H1 (cell line): ENCODE measurements around the gene TFE3. TPM values are rescaled to one million over a fixed set of nuclear protein-coding genes. Genes with fewer than 3 reads are reported as not detected.

Experiments used
- CTCF ChIA-PET: fragments of 300-600 bp; sonication (Branson Sonifier 250); formaldehyde crosslinking; loops from one replicate; lab custom pipeline; 2021; ENCODE audit not compliant: partially characterized antibody; lab: Charles Lee
- POLR2A ChIA-PET: fragments of 300-600 bp; sonication (Branson Sonifier 250); formaldehyde crosslinking; loops from one replicate; lab custom pipeline; 2021; ENCODE audit warnings: inconsistent platforms; ENCODE audit not compliant: partially characterized antibody; lab: Charles Lee
- DNase-seq, 2 experiments: peaks; one replicate each; pipeline versions ENCODE4 v3.0.0 to v3.0.0-alpha.2; 2010 to 2022; ENCODE audit warnings: low spot score in 2 of 2, low read depth in 1 of 2, mixed read lengths in 1 of 2
- FAIRE-seq: peaks from 2 replicates; lab custom pipeline; 2011; peaks lifted over from hg19 to GRCh38; lab: Jason Lieb, UNC
- H2AFZ ChIP-seq: 2 replicates; pipeline ENCODE4 v1.8.1; 2012; ENCODE audit warnings: low read length, inconsistent platforms
- H2AK5ac ChIP-seq: 2 replicates; pipeline ENCODE4 v1.6.1; 2013; ENCODE audit warnings: low read depth, low read length
- H2BK120ac ChIP-seq: replicated peaks from 2 replicates; pipeline ENCODE3; 2013; ENCODE audit warnings: low read depth, low read length, inconsistent platforms
- H2BK12ac ChIP-seq: 2 replicates; pipeline ENCODE4 v1.6.1; 2013; ENCODE audit warnings: low read depth, low read length
- H2BK15ac ChIP-seq: 2 replicates; pipeline ENCODE4 v1.6.1; 2013; ENCODE audit warnings: low read length
- H2BK20ac ChIP-seq: 2 replicates; pipeline ENCODE4 v1.6.1; 2013; ENCODE audit warnings: low read length
- H2BK5ac ChIP-seq: 2 replicates; pipeline ENCODE4 v1.6.1; 2013; ENCODE audit warnings: low read depth, low read length
- H3K14ac ChIP-seq: 2 replicates; pipeline ENCODE4 v1.6.1; 2013; ENCODE audit warnings: inconsistent platforms; ENCODE audit not compliant: insufficient read length
- H3K18ac ChIP-seq: 2 replicates; pipeline ENCODE4 v1.6.1; 2013; ENCODE audit warnings: low read length; ENCODE audit errors: extremely low read depth
- H3K23ac ChIP-seq: 2 replicates; pipeline ENCODE4 v1.6.1; 2013; ENCODE audit warnings: inconsistent platforms; ENCODE audit not compliant: insufficient read length
- H3K23me2 ChIP-seq: 2 replicates; pipeline ENCODE4 v1.6.1; 2013; ENCODE audit warnings: low read depth, low read length
- H3K27ac ChIP-seq: 2 replicates; pipeline ENCODE4 v1.6.1; 2011; ENCODE audit warnings: low read depth, low read length, inconsistent platforms
- H3K27me3 ChIP-seq, 4 experiments: replicated peaks in 1 of 4; 1 replicate in 1 of 4; 2 replicates in 3 of 4; pipeline versions ENCODE4 v1.6.1 to v1.8.1; 2011 to 2013; ENCODE audit warnings: low read length in 3 of 4, mild to moderate bottlenecking in 3 of 4, inconsistent platforms in 2 of 4, mixed read lengths in 2 of 4, moderate library complexity in 1 of 4; ENCODE audit not compliant: control insufficient read depth in 3 of 4, insufficient read depth in 3 of 4; ENCODE audit errors: extremely low read depth in 1 of 4
- H3K36me3 ChIP-seq, 4 experiments: 2 replicates each; pipeline versions ENCODE4 v1.6.1 to v1.8.1; 2011 to 2013; ENCODE audit warnings: mild to moderate bottlenecking in 4 of 4, low read length in 3 of 4, moderate library complexity in 2 of 4, control low read depth in 1 of 4, inconsistent platforms in 1 of 4; ENCODE audit not compliant: insufficient read depth in 4 of 4, control insufficient read depth in 2 of 4
- H3K4ac ChIP-seq: replicated peaks from 2 replicates; pipeline ENCODE3; 2013; ENCODE audit warnings: low read length, low read depth, mixed read lengths, inconsistent platforms; ENCODE audit not compliant: insufficient read length
- H3K4me1 ChIP-seq, 4 experiments: replicated peaks in 1 of 4; 1 replicate in 1 of 4; 2 replicates in 3 of 4; pipeline versions ENCODE4 v1.6.1 to v1.8.1; 2011 to 2013; ENCODE audit warnings: low read length in 3 of 4, inconsistent platforms in 2 of 4, mixed read lengths in 1 of 4; ENCODE audit not compliant: insufficient read depth in 4 of 4, control insufficient read depth in 3 of 4
- H3K4me2 ChIP-seq, 2 experiments: 2 replicates each; pipeline versions ENCODE4 v1.6.1 to v1.8.1; 2011 to 2013; ENCODE audit warnings: low read depth in 2 of 2, low read length in 2 of 2, control low read depth in 1 of 2, inconsistent platforms in 1 of 2, mild to moderate bottlenecking in 1 of 2; ENCODE audit not compliant: insufficient read depth in 1 of 2
- H3K4me3 ChIP-seq, 4 experiments: fragments of 200-600, 300-600 bp in 1 of 4; sonication (generic), shearing (Covaris generic), sonication (Bioruptor Twin) in 1 of 4; 2 replicates each; pipeline versions ENCODE4 v1.5.1 to v1.8.1; 2011 to 2016; ENCODE audit warnings: low read length in 4 of 4, low read depth in 3 of 4, control low read depth in 2 of 4, inconsistent platforms in 2 of 4, mild to moderate bottlenecking in 2 of 4, mixed read lengths in 1 of 4, moderate library complexity in 1 of 4; ENCODE audit not compliant: insufficient read depth in 2 of 4; ENCODE audit errors: extremely low read depth in 1 of 4
- H3K56ac ChIP-seq: replicated peaks from 2 replicates; pipeline ENCODE3; 2013; ENCODE audit warnings: low read depth, mild to moderate bottlenecking, mixed read lengths, low read length, inconsistent platforms; ENCODE audit not compliant: insufficient read length
- H3K79me1 ChIP-seq: 2 replicates; pipeline ENCODE4 v1.6.1; 2013; ENCODE audit warnings: low read depth, low read length, control low read depth
- H3K79me2 ChIP-seq, 2 experiments: 2 replicates each; pipeline versions ENCODE4 v1.6.1 to v1.8.1; 2012 to 2013; ENCODE audit warnings: low read length in 2 of 2, mild to moderate bottlenecking in 2 of 2, inconsistent platforms in 1 of 2; ENCODE audit not compliant: insufficient read depth in 2 of 2, control insufficient read depth in 1 of 2
- H3K9ac ChIP-seq, 4 experiments: replicated peaks in 1 of 4; 1 replicate in 1 of 4; 2 replicates in 3 of 4; pipeline versions ENCODE4 v1.6.1 to v1.8.1; 2011 to 2013; ENCODE audit warnings: low read depth in 3 of 4, low read length in 3 of 4, control low read depth in 2 of 4, mild to moderate bottlenecking in 2 of 4, moderate library complexity in 2 of 4, inconsistent platforms in 1 of 4; ENCODE audit errors: extremely low read depth in 1 of 4
- H3K9me3 ChIP-seq, 2 experiments: 2 replicates each; pipeline versions ENCODE4 v1.6.1 to v1.8.1; 2012 to 2013; ENCODE audit warnings: mild to moderate bottlenecking in 2 of 2, moderate library complexity in 2 of 2, control low read depth in 1 of 2, inconsistent platforms in 1 of 2, low read depth in 1 of 2, low read length in 1 of 2, mixed read lengths in 1 of 2; ENCODE audit not compliant: insufficient read depth in 2 of 2
- H4K20me1 ChIP-seq, 2 experiments: replicated peaks in 1 of 2; 2 replicates each; pipeline versions ENCODE3 to v1.8.1; 2011 to 2013; ENCODE audit warnings: inconsistent platforms in 2 of 2, low read length in 2 of 2, mild to moderate bottlenecking in 1 of 2; ENCODE audit not compliant: insufficient read depth in 2 of 2, control insufficient read depth in 1 of 2
- H4K5ac ChIP-seq: 2 replicates; pipeline ENCODE4 v1.6.1; 2013; ENCODE audit warnings: low read length, low read depth, mixed read lengths, inconsistent platforms; ENCODE audit not compliant: insufficient read length
- H4K8ac ChIP-seq: 2 replicates; pipeline ENCODE4 v1.8.0; 2013; ENCODE audit warnings: mild to moderate bottlenecking, moderate library complexity, low read length, inconsistent platforms; ENCODE audit not compliant: insufficient read depth; ENCODE audit errors: extremely low read depth
- H4K91ac ChIP-seq: replicated peaks from 2 replicates; pipeline ENCODE3; 2013; ENCODE audit warnings: low read length, mixed read lengths, inconsistent platforms; ENCODE audit not compliant: insufficient read length
- HDAC6 ChIP-seq: IDR thresholded peaks from one replicate; pipeline ENCODE4 v1.7.1; 2012; ENCODE audit warnings: low read depth, mild to moderate bottlenecking, inconsistent platforms, low read length, moderate library complexity
- SAP30 ChIP-seq: fragments of 300-600 bp; sonication (generic); IDR thresholded peaks from 2 replicates; pipeline ENCODE4 v1.7.1; 2012; ENCODE audit warnings: low read length, moderate library complexity, mild to moderate bottlenecking, inconsistent platforms; ENCODE audit not compliant: insufficient read depth, insufficient replicate concordance
- SUZ12 ChIP-seq: fragments of 200-600 bp; sonication (generic); IDR thresholded peaks from 2 replicates; pipeline ENCODE4 v1.6.1; 2012; ENCODE audit warnings: mild to moderate bottlenecking, inconsistent platforms, low read length, moderate library complexity, mixed read lengths
- WGBS, 2 experiments: shearing (Covaris generic) in 1 of 2; methylation state at CpG; one replicate each; pipeline versions ENCODE4 v1.1.6 to v1.1.7; 2013 to 2015; ENCODE audit warnings: low lambda C conversion rate in 2 of 2, mixed read lengths in 2 of 2, inconsistent platforms in 1 of 2, low coverage in 1 of 2, missing lambda C conversion rate in 1 of 2; ENCODE audit not compliant: insufficient replicate concordance in 2 of 2, insufficient coverage in 1 of 2, insufficient read length in 1 of 2; ENCODE audit errors: extremely low coverage in 1 of 2, missing lambda C conversion rate in 1 of 2; 5-methylcytosine and 5-hydroxymethylcytosine counted together
- polyA plus RNA-seq, 7 experiments: library from polyadenylated mRNA; depleted of rRNA in 3 of 7; stranded (reverse) in 5 of 7; unstranded in 2 of 7; fragments of >200 nt in 5 of 7; fragments of 200-250 nt in 2 of 7; gene quantifications; 1 replicate in 5 of 7; 2 replicates in 1 of 7; 4 replicates in 1 of 7; pipeline versions ENCODE4 v1.2.1 to v1.2.3, GENCODE V29; 2011 to 2013; ENCODE audit warnings: missing spikeins in 2 of 7, mixed read lengths in 2 of 7
- total RNA-seq: library from RNA; stranded (reverse); fragmentation: NEBNext Ultra II Directional; extraction: Animal tissue kit (Norgen Biotek cat#: 25700); gene quantifications from 2 replicates; pipeline ENCODE4 v1.2.1, GENCODE V29; 2021

The TFE3 gene
- total and polyA plus RNA-seq, 2 of the 8 experiments (the other 6 are each of a cell fraction or from before 2014, with no cell fraction given) = 33.7 to 52.9 TPM

DNA sequence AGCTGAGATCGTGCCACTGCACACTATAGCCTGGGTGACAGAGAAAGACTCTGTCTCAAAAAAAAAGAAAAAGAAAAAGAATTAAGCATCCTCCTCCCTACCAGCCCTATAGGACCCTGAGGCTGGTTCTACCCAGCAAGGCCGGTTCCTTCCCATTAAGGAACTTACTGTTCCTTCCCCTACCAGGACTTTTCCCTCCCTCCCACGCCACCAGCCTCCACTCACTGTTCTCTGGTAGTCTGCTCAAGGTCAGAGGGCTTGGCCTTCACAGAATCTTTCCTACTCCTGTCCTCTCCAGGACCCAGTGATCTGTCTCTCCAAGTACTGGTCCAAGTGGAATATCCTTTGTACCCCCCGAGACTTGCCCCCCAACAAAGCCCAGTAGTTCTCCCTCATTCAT lies 42.5 kb downstream of the TFE3 start:
- H3K79me2 ChIP-seq = peaks cover 3 to 15% of the 10 kb centered on the region in 2 experiments; a peak in 3 of 4 replicates
- peaks cover 2 to 24% (median 16%) of the 10 kb centered on the region in 4 experiments; a peak in 7 of 8 replicates for H3K36me3 ChIP-seq
- FAIRE-seq (no peak), DNase-seq (no peak)
- H3K27me3 ChIP-seq = no peaks in the 10 kb centered on the region
- H2BK15ac ChIP-seq = no peak overlapping the region
- H4K20me1 ChIP-seq = peaks cover 0 to 5% of the 10 kb centered on the region in 2 experiments
- H3K4ac ChIP-seq = no peak overlapping the region
- peak overlapping the region in 2 of 4 experiments; percentile 98; a peak in 2 of 8 replicates for H3K4me3 ChIP-seq
- no peak overlapping the region for H3K23ac ChIP-seq
- H3K23me2 ChIP-seq = no peaks in the 10 kb centered on the region
- no peak overlapping the region for H3K56ac ChIP-seq
- CTCF ChIA-PET = no interaction called here
- no peaks in the 10 kb centered on the region for H3K79me1 ChIP-seq
- no peak overlapping the region for H4K5ac ChIP-seq
- peaks cover 0 to 3% (median 0%) of the 10 kb centered on the region in 4 experiments; a peak in 1 of 7 replicates for H3K4me1 ChIP-seq
- no peak overlapping the region for H2BK5ac ChIP-seq
- no peak overlapping the region for H2BK20ac ChIP-seq
- H4K91ac ChIP-seq = no peak overlapping the region
- no peak overlapping the region for H2BK12ac ChIP-seq
- no peak overlapping the region for H4K8ac ChIP-seq
- WGBS, 2 experiments = 81% methylated on average over 2 of the region's 4 CpGs; no CpG with 5 or more reads in 1 of the 2 experiments
- POLR2A ChIA-PET = no interaction called here
- H3K4me2 ChIP-seq = peak overlapping the region; percentile 75 to 83; a peak in 2 of 4 replicates
- no peak overlapping the region for H3K27ac ChIP-seq
- no peaks in the 10 kb centered on the region for H3K9me3 ChIP-seq
- no peak overlapping the region for H3K18ac ChIP-seq
- no peak overlapping the region for H2BK120ac ChIP-seq
- no peak overlapping the region for H2AFZ ChIP-seq
- no peak overlapping the region for H3K9ac ChIP-seq
- no peak overlapping the region for H3K14ac ChIP-seq
- no peak overlapping the region for H2AK5ac ChIP-seq
- no peak for TF ChIP-seq HDAC6
- no peak for TF ChIP-seq SAP30
- TF ChIP-seq SUZ12 = no peak
